HS-27A (cell line): ENCODE data around the gene MSANTD3.
A peak's percentile ranks its signal among the peaks of the same experiment; 100 is the strongest.
"Not testable (repeated sequence)": the region's sequence is repeated elsewhere in the genome, so short reads cannot be mapped to it uniquely, and the experiment has no call there.

Experiments used
- DNase-seq: peaks from one replicate; pipeline ENCODE4 v3.0.0-alpha.2; 2012; ENCODE audit warnings: low read depth, missing footprints

MSANTD3 gene

GRCh38 chr9:100426530-100427365 is at the start of gene MSANTD3:
MSANTD3 (plus strand) TSS chr9:100427143; CDS start chr9:100441939, 14,796 bp downstream.
- DNase-seq: peak; percentile 65

GRCh38 chr9:100379862-100380261 is 47.1 kb upstream of the MSANTD3 start:
- DNase-seq: peak; percentile 88

DNA sequence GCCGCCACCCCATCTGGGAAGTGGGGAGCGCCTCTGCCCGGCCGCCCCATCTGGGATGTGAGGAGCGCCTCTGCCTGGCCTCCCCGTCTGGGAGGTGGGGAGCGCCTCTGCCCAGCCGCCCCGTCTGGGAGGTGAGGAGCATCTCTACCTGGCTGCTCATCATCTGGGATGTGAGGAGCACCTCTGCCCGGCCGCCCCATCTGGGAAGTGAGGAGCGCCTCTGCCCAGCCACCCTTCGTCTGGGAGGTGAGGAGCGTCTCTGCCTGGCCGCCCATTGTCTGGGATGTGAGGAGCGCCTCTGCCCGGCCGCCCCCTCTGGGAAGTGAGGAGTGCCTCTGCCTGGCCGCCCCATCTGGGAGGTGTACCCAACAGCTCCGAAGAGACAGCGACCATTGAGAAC is 34.0 kb upstream of the MSANTD3 start:
- not testable (repeated sequence) for DNase-seq

DNA sequence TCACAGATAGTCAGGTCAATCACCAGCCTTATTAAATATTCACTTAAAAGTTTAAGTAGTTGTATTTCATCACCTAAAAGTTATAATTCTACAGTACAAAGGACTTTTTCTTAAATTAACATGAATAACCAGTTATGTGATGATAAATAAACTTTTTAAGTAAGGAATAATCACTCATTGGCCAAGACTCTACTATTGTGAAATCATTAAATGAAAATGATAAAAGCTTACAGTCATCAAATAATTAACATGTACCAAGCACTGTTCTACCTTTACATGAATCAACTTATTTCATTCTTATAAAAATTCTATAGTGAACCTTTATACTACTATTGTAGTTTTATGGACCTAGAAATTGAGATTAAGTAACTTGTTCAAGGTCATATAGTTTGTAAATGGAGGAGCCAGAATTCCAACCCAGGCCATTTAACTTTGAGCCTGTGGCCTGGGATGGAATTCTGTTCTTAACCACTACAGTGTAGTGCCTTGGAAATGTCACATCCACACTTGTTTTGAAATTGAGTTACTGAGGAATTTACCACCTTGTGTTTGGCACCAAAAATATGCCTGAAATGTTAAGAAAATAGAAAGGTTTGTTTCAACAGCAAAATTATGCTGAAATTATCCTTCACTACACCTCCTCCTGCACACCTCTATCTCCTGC is 32.8 kb upstream of the MSANTD3 start:
- no peak for DNase-seq

GRCh38 chr9:100394816-100395215 is 32.1 kb upstream of the MSANTD3 start:
- no peak for DNase-seq

GRCh38 chr9:100396769-100397168 is 30.2 kb upstream of the MSANTD3 start:
- DNase-seq: no peak

GRCh38 chr9:100397529-100398266 is 29.2 kb upstream of the MSANTD3 start:
- DNase-seq: no peak

DNA sequence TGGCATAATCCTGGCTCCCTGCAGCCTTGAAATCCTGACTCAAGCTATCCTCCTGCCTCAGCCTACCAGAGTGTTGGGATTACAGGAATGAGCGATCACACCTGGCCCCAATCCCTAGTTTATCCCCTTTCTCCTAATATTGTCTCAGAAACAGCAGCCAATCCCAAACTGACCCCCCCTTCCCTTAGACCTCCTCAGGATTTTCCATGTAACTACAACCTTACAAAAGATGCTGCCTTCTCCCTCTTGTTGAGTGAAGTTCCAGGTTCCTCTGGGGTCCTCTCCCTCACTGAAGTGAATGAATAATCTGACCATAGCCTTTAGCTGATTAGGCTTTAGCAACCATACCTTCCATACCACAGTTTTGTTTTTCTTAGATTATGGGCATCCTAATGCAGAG is 25.9 kb upstream of the MSANTD3 start:
- no peak for DNase-seq

DNA sequence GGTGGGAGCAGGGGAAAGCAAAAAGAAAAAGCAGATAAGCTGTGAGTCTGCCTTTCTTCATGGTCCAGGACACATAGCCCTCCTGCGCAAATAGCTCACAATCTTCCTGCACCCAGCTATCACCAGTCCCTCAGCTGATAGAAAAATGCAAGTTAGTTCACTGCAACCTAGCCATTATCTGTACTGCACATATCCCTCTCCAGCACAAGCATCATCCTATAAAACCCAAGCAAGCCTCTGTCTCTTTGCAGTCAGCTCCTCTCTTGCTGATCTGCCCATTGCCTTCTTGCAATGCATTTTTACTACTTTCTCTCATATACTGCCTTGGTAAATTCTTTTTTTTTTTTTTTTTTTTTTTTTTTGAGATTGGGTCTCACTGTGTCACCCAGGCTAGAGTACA is 20.0 kb upstream of the MSANTD3 start:
- DNase-seq: no peak

DNA sequence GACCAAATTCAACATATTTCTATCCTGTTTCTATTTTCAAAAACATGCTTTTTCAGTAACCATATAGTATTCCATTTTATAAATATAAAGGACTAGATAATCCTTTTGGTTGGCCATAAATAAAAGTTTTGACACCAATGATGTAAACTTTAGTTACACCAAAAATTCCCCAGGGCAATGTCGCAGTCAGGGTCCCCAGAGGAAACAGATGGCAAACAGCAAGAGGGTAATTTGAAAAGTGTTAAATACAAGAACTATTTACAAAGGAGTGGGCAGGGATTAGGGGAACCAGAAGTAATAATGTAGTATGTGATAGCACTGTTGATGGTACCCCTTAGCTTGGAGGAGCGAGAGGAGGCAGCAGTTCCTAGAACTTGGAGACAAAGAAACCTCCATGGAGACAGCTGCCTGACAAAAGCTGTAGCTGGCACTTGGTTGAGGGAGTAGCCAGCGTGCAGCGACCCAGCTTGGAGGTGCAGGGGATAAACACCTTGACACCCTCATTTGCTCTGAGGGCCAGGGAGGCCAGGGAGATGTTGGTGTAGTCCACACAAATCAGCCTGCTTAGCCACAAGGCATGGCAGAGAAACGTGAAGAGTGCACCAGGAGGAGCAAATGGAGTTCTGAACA is 18.3 kb upstream of the MSANTD3 start:
- DNase-seq: no peak

- no peak for DNase-seq
These were observed 17.8 kb upstream of the MSANTD3 start for GRCh38 chr9:100409176-100409556.

- no peak for DNase-seq
These were observed 15.3 kb upstream of the MSANTD3 start for GRCh38 chr9:100411472-100412283.

DNA sequence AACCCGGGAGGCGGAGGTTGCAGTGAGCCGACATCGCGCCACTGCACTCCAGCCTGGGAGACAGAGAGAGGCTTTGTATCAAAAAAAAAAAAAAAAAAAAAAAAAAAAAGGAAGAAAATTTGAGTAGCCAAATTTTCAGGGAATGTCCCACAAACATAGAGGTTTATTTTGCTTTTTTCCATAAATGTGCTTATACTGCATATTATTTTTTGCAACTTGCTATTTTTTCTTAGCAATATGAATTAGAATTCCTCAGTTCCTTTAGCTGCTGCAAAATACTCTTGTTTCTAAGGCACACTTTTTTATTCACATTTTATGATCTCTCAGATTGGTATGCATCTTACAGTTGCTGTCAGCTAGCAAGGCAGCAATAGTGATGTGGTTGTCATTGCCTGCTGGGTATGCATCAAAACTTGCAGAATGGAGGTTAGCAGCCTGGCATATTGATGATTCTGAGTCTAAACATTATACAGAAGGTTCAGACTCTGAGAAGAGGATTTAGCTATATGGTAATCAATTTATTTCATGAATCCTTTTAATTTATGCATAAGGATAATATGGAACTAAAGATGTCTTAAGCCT is 13.0 kb upstream of the MSANTD3 start:
- no peak for DNase-seq

DNA sequence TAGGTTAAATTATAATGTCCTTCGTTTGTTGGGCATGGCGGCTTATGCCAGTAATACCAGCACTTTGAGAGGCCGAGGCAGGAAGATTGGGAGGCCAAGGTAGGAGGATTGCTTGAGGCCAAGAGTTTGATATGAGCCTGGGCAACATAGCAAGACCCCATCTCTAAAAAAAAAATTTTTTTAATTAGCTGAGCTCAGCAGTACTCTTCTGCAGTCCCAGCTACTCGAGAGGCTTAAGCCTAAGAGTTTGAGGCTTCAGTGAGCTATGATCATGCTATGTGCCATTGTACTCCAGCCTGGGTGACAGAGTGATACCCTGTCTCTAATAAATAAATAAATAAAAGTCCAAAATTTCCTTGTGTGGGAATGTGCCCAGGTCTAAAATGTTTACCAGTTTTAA is 9.1 kb upstream of the MSANTD3 start:
- no peak for DNase-seq

DNA sequence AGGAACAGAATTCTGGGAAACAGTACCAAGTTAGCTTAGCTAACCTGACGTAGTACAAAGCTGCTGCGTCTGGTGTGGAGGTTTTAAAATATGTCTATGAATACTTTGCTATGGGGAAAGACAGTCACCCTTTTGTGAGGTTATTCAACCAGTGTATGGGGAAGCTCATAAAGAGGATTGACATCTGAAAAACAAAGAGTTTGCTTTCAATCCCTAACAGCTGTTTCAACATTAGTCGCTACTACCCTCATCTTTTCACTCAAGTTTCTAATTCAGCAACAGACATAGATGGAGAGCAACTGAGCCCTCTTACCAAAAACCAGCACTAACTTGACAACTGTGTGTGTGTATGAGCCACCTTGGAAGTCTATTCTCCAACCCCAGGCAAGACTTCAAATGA is 7.8 kb upstream of the MSANTD3 start:
- DNase-seq: no peak

DNA sequence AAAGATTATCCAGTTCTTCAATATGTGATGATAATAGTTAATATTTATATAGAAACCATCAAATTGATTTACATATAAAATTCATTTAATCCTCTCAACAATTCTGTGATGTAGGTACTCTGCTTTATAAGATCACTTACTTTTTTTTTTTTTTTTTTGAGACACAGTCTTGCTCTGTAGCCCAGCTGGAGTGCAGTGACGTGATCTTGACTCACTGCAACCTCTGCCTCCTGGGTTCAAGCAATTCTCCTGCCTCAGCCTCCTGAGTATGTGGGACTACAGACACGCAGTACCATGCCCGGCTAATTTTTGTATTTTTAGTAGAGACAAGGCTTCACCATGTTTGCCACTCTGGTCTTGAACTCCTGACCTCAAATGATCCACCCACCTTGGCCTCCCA is 5.8 kb upstream of the MSANTD3 start:
- not testable (repeated sequence) for DNase-seq

- DNase-seq: no peak
These were observed 1.2 kb upstream of the MSANTD3 start for GRCh38 chr9:100425758-100426157.

DNA sequence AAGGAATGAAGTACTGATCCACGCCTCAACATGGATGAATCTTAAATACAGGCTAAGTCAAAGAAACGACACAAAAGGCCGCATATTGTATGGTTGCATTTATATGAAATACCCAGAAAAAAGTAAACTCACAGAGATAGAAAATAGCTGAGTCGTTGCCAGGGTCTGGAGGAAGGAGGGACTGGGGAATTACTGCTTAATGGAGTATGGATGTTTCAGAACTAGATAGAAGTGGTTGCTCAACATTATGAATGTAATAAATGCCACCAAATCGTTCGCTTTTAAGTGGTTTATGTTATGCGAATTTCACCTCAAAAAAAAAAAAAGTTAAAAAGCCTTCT is 784 bp upstream of the MSANTD3 start:
- DNase-seq: no peak

GRCh38 chr9:100427366-100428263 is 672 bp downstream of the MSANTD3 start:
- no peak for DNase-seq
